Skeletal muscle tissue (tissue), 4 donors: ENCODE measurements around the gene ANKRD33. TPM values are rescaled to one million over a fixed set of nuclear protein-coding genes. Genes with fewer than 3 reads are reported as not detected.

Experiments used
- H3K27ac ChIP-seq: one replicate; pipeline ENCODE4 v1.7.0; 2013; ENCODE audit warnings: mild to moderate bottlenecking, low read depth, low read length, inconsistent platforms
- H3K27me3 ChIP-seq, 3 donors: one replicate each; pipeline ENCODE4 v1.7.0; 2013; ENCODE audit warnings: low read length in 3 of 3; ENCODE audit not compliant: control insufficient read depth in 3 of 3, insufficient read depth in 3 of 3
- H3K36me3 ChIP-seq, 3 donors: one replicate each; pipeline ENCODE4 v1.7.0; 2013; ENCODE audit warnings: low read length in 3 of 3; ENCODE audit not compliant: control insufficient read depth in 3 of 3, insufficient read depth in 3 of 3
- H3K4me1 ChIP-seq, 3 donors: one replicate each; pipeline ENCODE4 v1.7.0; 2013; ENCODE audit warnings: low read length in 3 of 3, mild to moderate bottlenecking in 3 of 3; ENCODE audit not compliant: control insufficient read depth in 3 of 3, insufficient read depth in 3 of 3
- H3K4me3 ChIP-seq, 3 donors: one replicate each; pipeline ENCODE4 v1.7.0; 2013; ENCODE audit warnings: low read length in 3 of 3
- H3K9ac ChIP-seq, 3 donors: one replicate each; pipeline ENCODE4 v1.7.0; 2013; ENCODE audit warnings: low read length in 3 of 3, mild to moderate bottlenecking in 3 of 3, moderate library complexity in 2 of 3, low read depth in 1 of 3
- H3K9me3 ChIP-seq, 3 donors: one replicate each; pipeline ENCODE4 v1.7.0; 2013; ENCODE audit warnings: low read length in 3 of 3; ENCODE audit not compliant: control insufficient read depth in 3 of 3
- total RNA-seq: library from RNA; depleted of rRNA; stranded (reverse); fragments of >200 nt; gene quantifications from one replicate; pipeline ENCODE4 v1.2.3, GENCODE V29; 2014
- donor health status: Osteomylitis.

Gene ANKRD33
- total RNA-seq, 1 donor from 2014 or later: not detected

DNA sequence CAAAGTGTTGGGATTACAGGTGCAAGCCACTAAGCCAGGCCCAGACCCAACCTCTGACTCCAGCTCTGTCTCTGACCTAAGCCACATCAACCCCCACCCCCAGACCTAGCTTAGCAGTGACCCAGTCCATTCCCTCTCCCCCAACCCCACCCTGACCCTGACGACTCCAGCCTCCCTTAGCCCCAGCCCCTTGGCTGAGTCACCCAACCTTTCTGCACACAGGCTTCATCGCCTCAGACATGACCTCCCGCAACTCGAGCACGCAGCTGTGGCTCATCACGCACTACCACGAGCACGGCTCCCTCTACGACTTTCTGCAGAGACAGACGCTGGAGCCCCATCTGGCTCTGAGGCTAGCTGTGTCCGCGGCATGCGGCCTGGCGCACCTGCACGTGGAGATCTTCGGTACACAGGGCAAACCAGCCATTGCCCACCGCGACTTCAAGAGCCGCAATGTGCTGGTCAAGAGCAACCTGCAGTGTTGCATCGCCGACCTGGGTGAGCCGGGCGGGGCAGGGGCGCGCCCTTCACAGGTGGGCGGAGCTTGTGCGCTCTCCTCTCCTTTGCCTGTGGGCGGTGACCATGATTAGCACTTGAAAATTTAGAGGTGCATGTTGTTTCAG lies 27.2 kb downstream of the ANKRD33 start:
- Histone ChIP-seq H3K27ac (no peak overlapping the region), H3K36me3 (peaks cover 6 to 19% (median 12%) of the 10 kb centered on the region in 3 donors), H3K9me3 (no peaks in the 10 kb centered on the region), H3K4me3 (no peak overlapping the region), H3K4me1 (peaks cover 41 to 74% (median 67%) of the 10 kb centered on the region in 3 donors), H3K9ac (no peak overlapping the region), H3K27me3 (no peaks in the 10 kb centered on the region)

DNA sequence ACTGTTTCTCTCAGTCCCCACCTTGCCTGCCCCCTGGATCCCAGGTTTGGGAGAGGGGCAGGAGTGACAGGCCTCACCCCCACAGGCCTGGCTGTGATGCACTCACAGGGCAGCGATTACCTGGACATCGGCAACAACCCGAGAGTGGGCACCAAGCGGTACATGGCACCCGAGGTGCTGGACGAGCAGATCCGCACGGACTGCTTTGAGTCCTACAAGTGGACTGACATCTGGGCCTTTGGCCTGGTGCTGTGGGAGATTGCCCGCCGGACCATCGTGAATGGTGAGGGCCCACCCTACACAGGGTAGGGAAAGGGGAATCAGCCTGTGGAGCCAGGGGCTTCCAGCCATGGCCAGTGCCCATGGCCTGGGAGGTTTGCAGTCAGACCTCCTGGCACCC lies 28.0 kb downstream of the ANKRD33 start:
- peaks cover 34 to 72% (median 62%) of the 10 kb centered on the region in 3 donors for H3K4me1 ChIP-seq
- H3K9ac ChIP-seq: no peak overlapping the region
- no peak overlapping the region for H3K4me3 ChIP-seq
- H3K9me3 ChIP-seq: no peaks in the 10 kb centered on the region
- H3K36me3 ChIP-seq: peaks cover 6 to 19% (median 13%) of the 10 kb centered on the region in 3 donors
- no peak overlapping the region for H3K27ac ChIP-seq
- H3K27me3 ChIP-seq: no peaks in the 10 kb centered on the region

- H3K27ac ChIP-seq: no peak overlapping the region
- no peak overlapping the region for H3K9ac ChIP-seq
- no peaks in the 10 kb centered on the region for H3K9me3 ChIP-seq
- H3K27me3 ChIP-seq: no peaks in the 10 kb centered on the region
- H3K4me3 ChIP-seq: no peak overlapping the region
- peaks cover 6 to 19% (median 13%) of the 10 kb centered on the region in 3 donors for H3K36me3 ChIP-seq
- peaks cover 35 to 72% (median 63%) of the 10 kb centered on the region in 3 donors for H3K4me1 ChIP-seq
Observed at GRCh38 chr12:51917041-51917590, 29.2 kb downstream of the ANKRD33 start.

GRCh38 chr12:51917746-51918453 lies 30.0 kb downstream of the ANKRD33 start:
- Histone ChIP-seq H3K9ac (peak overlapping the region in 1 of 3 donors; percentile 33), H3K4me3 (no peak overlapping the region), H3K4me1 (peaks cover 38 to 74% (median 63%) of the 10 kb centered on the region in 3 donors), H3K36me3 (peaks cover 6 to 19% (median 13%) of the 10 kb centered on the region in 3 donors), H3K27me3 (no peaks in the 10 kb centered on the region), H3K9me3 (no peaks in the 10 kb centered on the region), H3K27ac (peak overlapping the region; percentile 25)

GRCh38 chr12:51920046-51920445 lies 32.1 kb downstream of the ANKRD33 start:
- Histone ChIP-seq H3K27me3 (no peaks in the 10 kb centered on the region), H3K4me1 (peaks cover 51 to 80% (median 70%) of the 10 kb centered on the region in 3 donors), H3K9ac (no peak overlapping the region), H3K27ac (no peak overlapping the region), H3K36me3 (peaks cover 6 to 14% (median 13%) of the 10 kb centered on the region in 3 donors), H3K9me3 (no peaks in the 10 kb centered on the region), H3K4me3 (no peak overlapping the region)

DNA sequence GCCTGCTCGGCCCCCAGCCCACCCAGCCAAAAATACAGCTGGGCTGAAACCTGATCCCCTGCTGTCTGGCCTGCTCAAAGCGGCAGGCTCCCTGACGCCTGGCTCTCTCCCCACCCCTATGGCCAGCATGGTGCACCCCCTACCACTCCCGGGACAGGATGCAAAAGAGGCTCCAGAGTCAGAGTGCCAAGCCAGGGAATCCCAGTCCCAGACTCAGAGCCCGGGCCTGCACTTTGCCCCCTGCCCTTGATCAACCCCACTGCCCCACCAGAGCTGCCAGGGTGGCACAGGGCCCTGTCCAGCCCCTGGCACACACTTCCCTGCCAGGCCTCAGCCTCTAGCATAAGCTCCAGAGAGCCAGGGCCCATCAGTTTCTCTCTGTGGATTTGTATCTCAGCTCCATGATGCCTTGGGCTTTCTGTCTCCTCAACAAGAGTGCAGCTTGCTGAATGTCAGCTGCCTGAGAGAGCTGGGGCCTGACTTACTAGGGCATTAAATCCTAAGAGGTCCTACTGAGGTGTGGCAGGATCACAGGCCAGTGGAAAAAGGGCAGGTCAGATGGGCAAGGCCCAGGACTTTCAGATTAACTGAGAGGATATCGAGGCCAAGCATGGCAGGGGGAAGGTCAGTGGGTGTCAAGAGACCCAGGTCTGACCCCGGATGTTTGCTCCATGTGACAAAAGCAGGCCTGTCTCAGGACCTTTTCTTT lies 33.3 kb downstream of the ANKRD33 start:
- peak overlapping the region in 1 of 3 donors; percentile 35 for H3K4me3 ChIP-seq
- H3K27me3 ChIP-seq: no peaks in the 10 kb centered on the region
- no peaks in the 10 kb centered on the region for H3K9me3 ChIP-seq
- peak overlapping the region; percentile 1 to 60 (median 38) for H3K9ac ChIP-seq
- peak overlapping the region; percentile 77 for H3K27ac ChIP-seq
- H3K4me1 ChIP-seq: peaks cover 62 to 80% (median 78%) of the 10 kb centered on the region in 3 donors
- H3K36me3 ChIP-seq: peaks cover 0 to 7% (median 7%) of the 10 kb centered on the region in 3 donors

DNA sequence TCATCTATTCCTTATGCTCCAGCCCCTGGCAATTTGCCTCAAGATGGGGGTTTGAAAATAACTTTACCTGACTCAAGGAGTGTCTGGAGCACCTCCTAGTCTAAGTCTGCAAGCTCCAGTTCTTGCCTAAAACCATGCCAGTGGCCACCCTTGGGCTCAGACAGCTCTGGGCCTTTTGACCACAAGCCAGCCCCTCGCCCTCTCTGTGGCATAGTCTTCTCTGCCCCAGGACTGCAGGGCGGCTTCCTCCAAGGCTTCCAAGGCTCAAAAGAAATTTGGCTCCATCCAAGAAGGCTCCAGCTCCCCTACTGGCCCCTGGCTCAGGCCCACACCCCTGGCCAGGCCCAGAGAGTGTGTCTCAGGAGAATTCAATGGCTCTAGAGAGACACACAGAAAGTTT lies 34.2 kb downstream of the ANKRD33 start:
- peaks cover 62 to 81% (median 80%) of the 10 kb centered on the region in 3 donors for H3K4me1 ChIP-seq
- H3K27me3 ChIP-seq: no peaks in the 10 kb centered on the region
- peak overlapping the region in 1 of 3 donors; percentile 62 for H3K9ac ChIP-seq
- no peaks in the 10 kb centered on the region for H3K9me3 ChIP-seq
- H3K27ac ChIP-seq: peak overlapping the region; percentile 77
- peaks cover 0 to 6% (median 5%) of the 10 kb centered on the region in 3 donors for H3K36me3 ChIP-seq
- H3K4me3 ChIP-seq: no peak overlapping the region

- Histone ChIP-seq H3K4me3 (peak overlapping the region in 2 of 3 donors; percentile 31 to 43), H3K9me3 (no peaks in the 10 kb centered on the region), H3K9ac (peak overlapping the region in 2 of 3 donors; percentile 62 to 64), H3K27ac (peak overlapping the region; percentile 77), H3K36me3 (peaks cover 0 to 4% (median 3%) of the 10 kb centered on the region in 3 donors), H3K4me1 (peaks cover 62 to 73% (median 72%) of the 10 kb centered on the region in 3 donors), H3K27me3 (no peaks in the 10 kb centered on the region)
Observed at GRCh38 chr12:51922762-51923505, 35.0 kb downstream of the ANKRD33 start.
